Left cardiac atrium (tissue), 4 donors: Measurements from ENCODE around the gene HIP1. TPM values are rescaled to one million over a fixed set of nuclear protein-coding genes. Genes with fewer than 3 reads are reported as not detected.
A peak's percentile ranks its signal among the peaks of the same experiment; 100 is the strongest.
"Not testable (repeated sequence)": the region's sequence is repeated elsewhere in the genome, so short reads cannot be mapped to it uniquely, and the experiment has no call there.

Experiments used
- ATAC-seq, 2 donors: fragments of 200-7000 bp; cut with Tn5 transposase; one replicate each; pipeline ENCODE4 v1.9.1; 2020; ENCODE audit warnings: mild to moderate bottlenecking in 2 of 2, moderate library complexity in 2 of 2
- DNase-seq: peaks from one replicate; pipeline ENCODE4 v3.0.0-alpha.2; 2020
- intact Hi-C, 2 donors: fragments of 100-400 bp; cut with DNase I; formaldehyde crosslinking; loops; one replicate each; pipeline versions ENCODE4 v1.14.1 to v1.15.1; 2022 to 2023
- total RNA-seq, 2 donors: library from RNA; stranded (reverse); fragmentation: NEBNext Ultra II Directional; extraction: Animal tissue kit (Norgen Biotek cat#: 25700); gene quantifications; one replicate each; pipeline ENCODE4 v1.2.1, GENCODE V29; 2021
- donor health status: DM: no; HTN: yes; CAD: no.
- donor health status: DM: no; HTN: yes; CAD: no; lungs with severe emphysema.
- donor health status: DM: yes; HTN: yes; CAD: no.
- donor health status: Dilated cardiomyopathy.

The HIP1 gene
- total RNA-seq, 2 donors from 2014 or later = 15.1 to 15.5 TPM

GRCh38 chr7:75509033-75509432 lies 229.7 kb downstream of the HIP1 start:
- ATAC-seq, intact Hi-C loops, DNase-seq: not testable (repeated sequence)

DNA sequence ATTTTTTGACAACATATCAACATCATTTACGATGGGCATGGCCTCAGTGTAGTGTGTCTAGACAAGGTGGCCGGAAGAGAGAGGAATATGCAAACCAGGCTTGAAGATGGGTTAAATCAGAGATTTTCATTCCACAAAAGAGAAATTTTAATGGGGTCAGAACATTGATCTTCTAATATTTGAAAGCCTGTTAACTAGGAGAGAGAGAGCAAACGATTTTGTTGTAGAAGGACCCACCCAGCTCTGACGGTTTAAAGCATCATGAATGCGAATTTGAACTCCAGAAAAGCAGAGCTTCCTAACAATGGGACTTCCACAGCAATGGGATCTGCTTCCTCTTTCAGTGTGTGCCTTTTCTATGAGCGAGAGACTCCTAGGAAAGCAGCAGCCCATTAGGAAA lies 246.7 kb downstream of the HIP1 start, which contains the start of gene SPDYE5:
SPDYE5 (plus strand) TSS at position 301 of the 400 bp plus-strand sequence. CDS start 1,728 bp downstream, outside the sequence.
- ATAC-seq, intact Hi-C loops, DNase-seq: not testable (repeated sequence)

DNA sequence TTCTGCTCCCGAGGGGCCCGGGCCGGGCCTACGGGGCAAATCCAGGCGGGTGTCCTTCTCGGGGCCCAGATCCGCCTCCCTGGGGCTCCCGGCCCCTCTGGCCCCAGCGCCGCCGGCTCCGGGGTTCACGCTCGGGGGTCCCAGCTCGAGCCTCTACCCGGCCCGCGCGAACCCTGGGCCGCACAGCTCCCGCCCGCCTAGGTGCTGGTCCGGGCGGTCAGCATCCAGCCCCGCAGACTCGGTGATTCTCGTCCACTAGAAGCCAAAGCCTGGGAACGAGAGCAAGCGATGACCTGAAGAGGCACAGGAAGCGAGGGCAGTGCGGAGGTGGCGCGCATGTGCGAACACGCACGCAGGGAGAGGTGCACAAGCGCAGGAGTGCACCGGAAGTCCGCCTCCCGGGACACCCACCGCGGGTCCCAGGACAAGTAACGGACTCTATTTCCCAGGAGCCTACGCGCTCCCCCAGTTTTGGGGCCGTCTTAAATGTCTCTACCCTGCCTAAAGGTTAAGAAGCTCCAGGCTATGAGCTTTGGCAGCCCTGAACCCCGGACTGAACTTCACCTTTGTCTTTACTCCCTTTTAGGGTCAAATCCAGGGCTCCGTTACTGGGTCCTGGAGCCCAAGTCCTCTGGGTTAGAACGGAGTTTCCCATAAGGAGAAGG lies 252.6 kb downstream of the HIP1 start, which contains the start of gene POM121C:
POM121C (minus strand) TSS at position 321 of the 665 bp plus-strand sequence. CDS start 44,803 bp downstream, outside the sequence.
- DNase-seq (peak; percentile 96), ATAC-seq (peak; percentile 100)
- intact Hi-C loops = not testable (repeated sequence)

DNA sequence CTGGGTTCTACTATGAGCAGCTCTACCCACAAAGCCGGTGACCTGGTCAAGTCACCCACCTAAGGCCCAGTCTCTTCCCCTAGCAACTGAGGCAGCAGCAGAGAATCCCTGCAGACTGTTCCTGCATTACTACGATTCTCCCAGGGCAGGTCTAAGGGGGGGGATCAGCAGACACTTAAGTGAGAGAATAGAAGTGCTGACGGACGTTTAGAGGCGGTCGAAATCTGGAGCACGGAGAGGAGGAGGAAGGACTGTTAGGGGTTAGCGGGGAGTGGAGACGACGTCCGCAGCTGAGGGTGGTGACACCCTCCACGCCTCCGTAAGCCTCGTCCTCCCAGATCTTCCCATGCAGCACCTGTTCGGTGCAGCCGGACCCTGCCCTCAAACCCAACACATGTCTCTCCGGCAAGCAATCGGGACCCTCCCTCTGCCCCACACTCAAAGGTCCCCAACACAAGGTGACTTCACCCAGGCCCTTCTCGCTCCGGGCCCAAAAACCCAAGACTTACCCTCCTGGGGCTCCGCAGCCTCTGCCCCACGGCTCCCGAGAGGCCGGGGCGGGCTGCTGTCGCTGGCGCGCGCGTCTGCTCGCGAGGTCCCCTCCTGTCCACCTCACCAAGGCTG lies 253.3 kb downstream of the HIP1 start:
- ATAC-seq = peak; percentile 2 to 14
- DNase-seq, intact Hi-C loops: not testable (repeated sequence)

Other genes with a start within 250 kb of the HIP1 start
- not detected for gene SPDYE5, start 246.6 kb downstream of the HIP1 start, total RNA-seq
- gene CCL26, start 33.3 kb upstream of the HIP1 start, total RNA-seq = 1 to 10 TPM in 1 of 2 donors, under 1 TPM in 1; 0.47 to 3.2 TPM
- gene CCL24, start 74.9 kb upstream of the HIP1 start, total RNA-seq = under 1 TPM in 1 of 2 donors, not detected in 1; 0.56 TPM
- gene RHBDD2, start 140.1 kb upstream of the HIP1 start, total RNA-seq = 10 to 100 TPM; 26.5 to 41.8 TPM
- gene POR, start 176.2 kb upstream of the HIP1 start, total RNA-seq = 100 to 1,000 TPM in 1 of 2 donors, 10 to 100 TPM in 1; 60.6 to 128 TPM